Spleen (tissue), 11 donors: ENCODE measurements around the gene KCTD1. TPM values are rescaled to one million over a fixed set of nuclear protein-coding genes. Genes with fewer than 3 reads are reported as not detected.
A peak's percentile ranks its signal among the peaks of the same experiment; 100 is the strongest.

Source experiments
- DNase-seq: peaks from one replicate; pipeline ENCODE4 v3.0.0-alpha.2; 2020
- H3K27ac ChIP-seq, 8 donors: fragments of 200-600 bp; sonication (generic) in 7 of 8; 1 replicate in 4 of 8; 2 replicates in 4 of 8; pipeline versions ENCODE4 v1.5.0 to v1.8.0; 2016 to 2021; ENCODE audit warnings: inconsistent platforms in 4 of 8, mild to moderate bottlenecking in 4 of 8, moderate library complexity in 1 of 8
- H3K27me3 ChIP-seq, 7 donors: fragments of 200-600 bp; sonication (generic) in 6 of 7; replicated peaks in 1 of 7; 1 replicate in 4 of 7; 2 replicates in 3 of 7; pipeline versions ENCODE4 v1.5.0 to v1.8.0; 2016 to 2021; ENCODE audit warnings: inconsistent platforms in 3 of 7, mild to moderate bottlenecking in 1 of 7
- H3K36me3 ChIP-seq, 6 donors: fragments of 200-600 bp; sonication (generic) in 5 of 6; 1 replicate in 4 of 6; 2 replicates in 2 of 6; pipeline versions ENCODE4 v1.5.0 to v1.8.0; 2016 to 2021; ENCODE audit warnings: inconsistent platforms in 2 of 6
- H3K4me1 ChIP-seq, 6 donors: fragments of 200-600 bp; sonication (generic) in 5 of 6; 1 replicate in 3 of 6; 2 replicates in 3 of 6; pipeline versions ENCODE4 v1.5.0 to v1.8.0; 2016 to 2021; ENCODE audit warnings: inconsistent platforms in 3 of 6
- H3K4me3 ChIP-seq, 8 donors: fragments of 200-600 bp; sonication (generic) in 7 of 8; 1 replicate in 4 of 8; 2 replicates in 4 of 8; pipeline versions ENCODE4 v1.5.0 to v1.8.0; 2016 to 2021; ENCODE audit warnings: inconsistent platforms in 4 of 8, mild to moderate bottlenecking in 4 of 8, moderate library complexity in 2 of 8
- H3K9me3 ChIP-seq, 8 donors: fragments of 200-600 bp; sonication (generic) in 7 of 8; 1 replicate in 4 of 8; 2 replicates in 4 of 8; pipeline versions ENCODE4 v1.5.0 to v1.8.0; 2016 to 2021; ENCODE audit warnings: inconsistent platforms in 4 of 8
- POLR2A ChIP-seq, 3 donors: fragments of 450-650 bp; IDR thresholded peaks; one replicate each; pipeline ENCODE4 v1.5.1; 2017; ENCODE audit warnings: antibody characterized with exemption in 3 of 3, mild to moderate bottlenecking in 1 of 3
- POLR2AphosphoS5 ChIP-seq, 3 donors: sonication (generic); formaldehyde crosslinking; IDR thresholded peaks; one replicate each; pipeline ENCODE4 v1.5.1; 2017; ENCODE audit warnings: antibody characterized with exemption in 3 of 3
- WGBS, 5 donors: extraction: QIAGEN DNeasy Blood & Tissue Kit in 3 of 5; methylation state at CpG; one replicate each; pipeline versions ENCODE4 v1.1.5 to v1.1.7; 2013 to 2018; 5-methylcytosine and 5-hydroxymethylcytosine counted together
- intact Hi-C: fragments of 100-400 bp; cut with DNase I; formaldehyde crosslinking; loops from one replicate; pipeline ENCODE4 v1.15.0; 2023; ENCODE audit warnings: low total_unique reads
- polyA plus RNA-seq, 3 donors: library from polyadenylated mRNA; stranded (reverse); fragments of 200-250 nt; gene quantifications; one replicate each; pipeline ENCODE4 v1.2.1, GENCODE V29; 2013
- total RNA-seq, 7 donors: library from RNA; depleted of rRNA in 3 of 7; stranded (reverse); fragments of >200 nt in 3 of 7; fragmentation: NEBNext Ultra II Directional in 4 of 7; extraction: Animal tissue kit (Norgen Biotek cat#: 25700) in 4 of 7; gene quantifications; one replicate each; pipeline versions ENCODE4 v1.1.0 to v1.2.1, GENCODE V29; 2016 to 2021
- TF ChIP-seq, protein P1 (sequence below), 11 experiments: fragments of 200-600 bp in 7 of 11; fragments of 450-650 bp in 4 of 11; sonication (generic) in 4 of 11; IDR thresholded peaks in 8 of 11; conservative IDR thresholded peaks in 3 of 11; 1 replicate in 7 of 11; 2 replicates in 4 of 11; pipeline versions ENCODE4 v1.4.0 to v1.8.0; 2016 to 2021; ENCODE audit warnings: antibody characterized with exemption in 11 of 11, inconsistent platforms in 4 of 11, mild to moderate bottlenecking in 1 of 11
- donor health status: healthy with polysubstance abuse.
- donor health status: DM: no; HTN: no; CAD: no; lungs with moderate emphysema.
- donor health status: DM: no; HTN: no; CAD: no.
- donor health status: Bipolar disorder and iron deficiency.
- donor health status: healthy.
- donor health status: DM: no; HTN: no; CAD: no.
- donor health status: DM: yes; HTN: yes; CAD: no.

The KCTD1 gene
- total and polyA plus RNA-seq, 10 donors: 1.6 to 11.8 (median 6.6) TPM

GRCh38 chr18:26464128-26465011 is 84.0 kb downstream of the KCTD1 start:
- Histone ChIP-seq H3K27ac (no peak overlapping the region), H3K27me3 (no peaks in the 10 kb centered on the region), H3K9me3 (no peaks in the 10 kb centered on the region), H3K36me3 (peaks cover 0 to 5% (median 0%) of the 10 kb centered on the region in 6 donors), H3K4me1 (no peaks in the 10 kb centered on the region), H3K4me3 (no peak overlapping the region)
- TF ChIP-seq POLR2A (IDR thresholded peaks at IDR 0.05): no peak
- TF ChIP-seq, protein P1, sequence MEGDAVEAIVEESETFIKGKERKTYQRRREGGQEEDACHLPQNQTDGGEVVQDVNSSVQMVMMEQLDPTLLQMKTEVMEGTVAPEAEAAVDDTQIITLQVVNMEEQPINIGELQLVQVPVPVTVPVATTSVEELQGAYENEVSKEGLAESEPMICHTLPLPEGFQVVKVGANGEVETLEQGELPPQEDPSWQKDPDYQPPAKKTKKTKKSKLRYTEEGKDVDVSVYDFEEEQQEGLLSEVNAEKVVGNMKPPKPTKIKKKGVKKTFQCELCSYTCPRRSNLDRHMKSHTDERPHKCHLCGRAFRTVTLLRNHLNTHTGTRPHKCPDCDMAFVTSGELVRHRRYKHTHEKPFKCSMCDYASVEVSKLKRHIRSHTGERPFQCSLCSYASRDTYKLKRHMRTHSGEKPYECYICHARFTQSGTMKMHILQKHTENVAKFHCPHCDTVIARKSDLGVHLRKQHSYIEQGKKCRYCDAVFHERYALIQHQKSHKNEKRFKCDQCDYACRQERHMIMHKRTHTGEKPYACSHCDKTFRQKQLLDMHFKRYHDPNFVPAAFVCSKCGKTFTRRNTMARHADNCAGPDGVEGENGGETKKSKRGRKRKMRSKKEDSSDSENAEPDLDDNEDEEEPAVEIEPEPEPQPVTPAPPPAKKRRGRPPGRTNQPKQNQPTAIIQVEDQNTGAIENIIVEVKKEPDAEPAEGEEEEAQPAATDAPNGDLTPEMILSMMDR (IDR thresholded peaks at IDR 0.05 in 8 of 11, conservative IDR thresholded peaks at IDR 0.05 in 3 of 11): no peak
- no peak for TF ChIP-seq POLR2AphosphoS5 (IDR thresholded peaks at IDR 0.05)
- DNase-seq: no peak
- intact Hi-C loops: no loop called here
- 87 to 91% (median 90%) methylated on average over 11 of the region's 11 CpGs for WGBS, 5 donors

DNA sequence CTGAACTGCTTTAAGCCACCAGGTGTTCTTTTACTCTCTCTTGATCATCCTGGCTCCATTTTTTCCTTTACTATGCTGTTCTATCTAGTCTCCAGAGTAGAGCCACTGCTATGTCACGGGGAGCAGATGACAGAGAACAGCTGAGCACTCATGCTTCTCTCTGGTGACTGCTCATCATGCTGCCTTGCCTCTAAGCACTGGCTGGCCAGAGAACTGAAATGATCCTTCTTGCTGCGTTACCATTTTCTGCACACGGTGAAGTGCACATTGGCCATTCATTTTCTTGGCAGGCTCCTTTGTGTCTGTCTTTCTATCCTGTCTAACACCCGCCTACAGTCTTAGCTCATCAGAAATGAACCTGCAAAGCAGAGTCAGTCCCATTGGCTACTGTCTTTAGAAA is 86.0 kb downstream of the KCTD1 start:
- no peak overlapping the region for H3K27ac ChIP-seq
- H3K9me3 ChIP-seq: no peaks in the 10 kb centered on the region
- 92 to 98% (median 94%) methylated on average over 4 of the region's 4 CpGs for WGBS, 5 donors
- DNase-seq: no peak
- no peaks in the 10 kb centered on the region for H3K4me1 ChIP-seq
- H3K27me3 ChIP-seq: no peaks in the 10 kb centered on the region
- peaks cover 0 to 13% (median 0%) of the 10 kb centered on the region in 6 donors for H3K36me3 ChIP-seq
- TF ChIP-seq POLR2AphosphoS5 (IDR thresholded peaks at IDR 0.05): no peak
- TF ChIP-seq, protein P1 (IDR thresholded peaks at IDR 0.05 in 8 of 11, conservative IDR thresholded peaks at IDR 0.05 in 3 of 11): no peak
- no peak for TF ChIP-seq POLR2A (IDR thresholded peaks at IDR 0.05)
- no peak overlapping the region for H3K4me3 ChIP-seq
- intact Hi-C loops: no loop called here

DNA sequence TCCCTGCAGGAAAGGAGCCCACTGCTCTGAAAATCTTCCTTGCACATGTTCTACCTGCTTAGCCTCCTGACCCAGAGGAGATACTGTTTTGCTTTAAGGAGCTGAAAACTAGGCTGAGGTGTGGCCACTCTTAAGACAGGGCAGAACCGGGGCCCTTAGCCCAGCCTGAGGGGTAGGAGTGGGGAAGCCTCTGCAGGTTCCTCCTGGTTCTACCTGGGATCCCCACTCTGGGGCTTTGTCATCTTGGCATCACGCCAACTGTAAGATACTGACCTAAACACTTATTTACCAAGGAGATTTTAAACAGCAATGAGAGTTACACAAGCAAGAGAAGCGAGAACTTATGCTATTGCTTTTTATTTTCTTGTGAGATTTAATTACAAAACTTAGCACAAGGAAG is 86.9 kb downstream of the KCTD1 start:
- Histone ChIP-seq H3K36me3 (peaks cover 0 to 13% (median 0%) of the 10 kb centered on the region in 6 donors), H3K27ac (peak overlapping the region in 1 of 8 donors; percentile 35), H3K27me3 (no peaks in the 10 kb centered on the region), H3K4me3 (no peak overlapping the region), H3K4me1 (no peaks in the 10 kb centered on the region), H3K9me3 (no peaks in the 10 kb centered on the region)
- 83 to 93% (median 89%) methylated on average over 3 of the region's 3 CpGs for WGBS, 5 donors
- TF ChIP-seq POLR2AphosphoS5 (IDR thresholded peaks at IDR 0.05): no peak
- TF ChIP-seq POLR2A (IDR thresholded peaks at IDR 0.05): no peak
- TF ChIP-seq, protein P1 (IDR thresholded peaks at IDR 0.05 in 8 of 11, conservative IDR thresholded peaks at IDR 0.05 in 3 of 11): no peak
- no peak for DNase-seq
- intact Hi-C loops: no loop called here

DNA sequence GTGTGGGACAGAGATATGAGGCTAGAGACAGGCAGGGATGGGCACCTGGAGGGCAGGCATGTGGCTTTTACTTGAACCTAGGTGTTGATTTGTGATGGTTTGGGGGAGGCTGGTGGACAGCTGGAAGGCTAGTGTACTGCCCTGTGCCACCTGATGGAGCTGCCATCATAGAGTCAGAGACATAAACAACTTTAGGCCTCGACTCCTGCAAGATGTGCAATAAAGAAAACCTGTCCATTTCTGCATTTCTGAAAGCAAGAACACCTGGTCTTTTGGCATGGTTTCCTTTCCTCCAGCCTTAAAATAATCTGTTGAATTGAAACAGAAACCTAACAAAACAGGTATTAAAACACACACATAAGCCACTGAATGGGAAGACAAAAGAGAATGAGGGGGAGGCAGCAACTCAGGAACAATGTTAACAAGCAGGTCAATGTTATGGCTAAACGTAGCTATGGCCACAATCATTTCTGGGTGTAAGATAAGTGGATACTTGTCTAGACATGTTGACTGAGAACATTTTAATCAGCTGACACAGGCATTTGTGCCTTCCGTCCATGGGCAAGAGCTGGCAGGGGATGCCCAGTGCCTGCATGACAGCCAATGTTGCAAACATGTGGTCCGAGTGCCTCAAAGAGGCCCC is 87.8 kb downstream of the KCTD1 start:
- TF ChIP-seq POLR2AphosphoS5 (IDR thresholded peaks at IDR 0.05) (no peak), POLR2A (IDR thresholded peaks at IDR 0.05) (no peak)
- TF ChIP-seq, protein P1 (IDR thresholded peaks at IDR 0.05 in 8 of 11, conservative IDR thresholded peaks at IDR 0.05 in 3 of 11): no peak
- H3K9me3 ChIP-seq: no peaks in the 10 kb centered on the region
- no peaks in the 10 kb centered on the region for H3K27me3 ChIP-seq
- peak overlapping the region in 1 of 8 donors; percentile 35 for H3K27ac ChIP-seq
- H3K36me3 ChIP-seq: peaks cover 0 to 15% (median 0%) of the 10 kb centered on the region in 6 donors
- H3K4me1 ChIP-seq: no peaks in the 10 kb centered on the region
- WGBS, 5 donors: 48 to 75% (median 69%) methylated on average over 4 of the region's 4 CpGs
- intact Hi-C loops: no loop called here
- no peak overlapping the region for H3K4me3 ChIP-seq
- no peak for DNase-seq
